Nephron (organoid): ENCODE measurements around the gene PDSS2.

ENCODE experiments used
- H3K27ac Mint-ChIP-seq, 3 experiments: 2 replicates each; pipeline ENCODE4 v1.8.0; 2020; ENCODE audit warnings: mixed read lengths in 3 of 3, mild to moderate bottlenecking in 2 of 3, moderate library complexity in 1 of 3
- H3K27me3 Mint-ChIP-seq: 2 replicates; pipeline ENCODE4 v1.8.0; 2021; ENCODE audit warnings: low read depth, mild to moderate bottlenecking, moderate library complexity, mixed read lengths
- H3K36me3 Mint-ChIP-seq: 2 replicates; pipeline ENCODE4 v1.8.0; 2020; ENCODE audit warnings: low read depth, mixed read lengths
- H3K4me1 Mint-ChIP-seq: 2 replicates; pipeline ENCODE4 v1.8.0; 2020; ENCODE audit warnings: mixed read lengths
- H3K4me3 Mint-ChIP-seq, 3 experiments: 2 replicates each; pipeline ENCODE4 v1.8.0; 2020; ENCODE audit warnings: mild to moderate bottlenecking in 3 of 3, mixed read lengths in 3 of 3, moderate library complexity in 2 of 3
- H3K9me3 Mint-ChIP-seq: 2 replicates; pipeline ENCODE4 v1.8.0; 2020; ENCODE audit warnings: mixed read lengths
- TF ChIP-seq, protein P1 (sequence below), 3 experiments: fragments of 200-600 bp; sonication (generic); IDR thresholded peaks; one replicate each; pipeline ENCODE4 v1.5.0; 2021; ENCODE audit warnings: antibody characterized with exemption in 3 of 3; ENCODE audit not compliant: unreplicated experiment in 3 of 3

The PDSS2 gene

DNA sequence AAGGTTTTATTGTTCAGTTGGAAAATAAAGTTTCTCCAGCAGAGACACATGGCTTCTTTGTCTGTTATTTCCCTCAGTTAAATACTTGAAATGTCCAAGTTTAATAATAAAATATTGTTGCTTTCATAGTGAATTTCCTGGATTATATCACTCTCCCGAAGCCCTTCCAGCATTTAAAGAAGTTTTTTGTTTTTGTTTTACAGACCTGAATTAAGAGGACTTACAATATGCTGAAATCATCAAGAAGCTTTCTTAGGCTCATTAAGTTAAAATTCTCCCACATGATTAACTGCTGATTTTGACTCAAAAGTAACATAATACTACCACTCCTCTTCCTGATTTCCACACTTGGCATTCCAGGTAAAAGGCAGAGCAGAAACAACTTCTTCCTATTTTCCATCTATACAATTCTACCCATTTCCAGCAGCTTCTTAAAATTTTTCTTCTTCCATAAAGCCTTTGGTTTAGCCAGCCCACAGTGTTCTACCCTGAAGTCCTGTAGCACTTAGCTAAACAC lies 35.8 kb downstream of the PDSS2 start:
- Mint-ChIP-seq H3K9me3 (peaks cover 17% of the 10 kb centered on the region), H3K27ac (peak overlapping the region; percentile 23 to 89 (median 56)), H3K4me1 (peaks cover 6% of the 10 kb centered on the region), H3K4me3 (peak overlapping the region in 1 of 3 experiments; percentile 7), H3K27me3 (no peaks in the 10 kb centered on the region), H3K36me3 (peaks cover 22% of the 10 kb centered on the region)
- TF ChIP-seq, protein P1, sequence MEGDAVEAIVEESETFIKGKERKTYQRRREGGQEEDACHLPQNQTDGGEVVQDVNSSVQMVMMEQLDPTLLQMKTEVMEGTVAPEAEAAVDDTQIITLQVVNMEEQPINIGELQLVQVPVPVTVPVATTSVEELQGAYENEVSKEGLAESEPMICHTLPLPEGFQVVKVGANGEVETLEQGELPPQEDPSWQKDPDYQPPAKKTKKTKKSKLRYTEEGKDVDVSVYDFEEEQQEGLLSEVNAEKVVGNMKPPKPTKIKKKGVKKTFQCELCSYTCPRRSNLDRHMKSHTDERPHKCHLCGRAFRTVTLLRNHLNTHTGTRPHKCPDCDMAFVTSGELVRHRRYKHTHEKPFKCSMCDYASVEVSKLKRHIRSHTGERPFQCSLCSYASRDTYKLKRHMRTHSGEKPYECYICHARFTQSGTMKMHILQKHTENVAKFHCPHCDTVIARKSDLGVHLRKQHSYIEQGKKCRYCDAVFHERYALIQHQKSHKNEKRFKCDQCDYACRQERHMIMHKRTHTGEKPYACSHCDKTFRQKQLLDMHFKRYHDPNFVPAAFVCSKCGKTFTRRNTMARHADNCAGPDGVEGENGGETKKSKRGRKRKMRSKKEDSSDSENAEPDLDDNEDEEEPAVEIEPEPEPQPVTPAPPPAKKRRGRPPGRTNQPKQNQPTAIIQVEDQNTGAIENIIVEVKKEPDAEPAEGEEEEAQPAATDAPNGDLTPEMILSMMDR (IDR thresholded peaks at IDR 0.05; ENCODE audit: unreplicated experiment in 3 of 3), result no peak

DNA sequence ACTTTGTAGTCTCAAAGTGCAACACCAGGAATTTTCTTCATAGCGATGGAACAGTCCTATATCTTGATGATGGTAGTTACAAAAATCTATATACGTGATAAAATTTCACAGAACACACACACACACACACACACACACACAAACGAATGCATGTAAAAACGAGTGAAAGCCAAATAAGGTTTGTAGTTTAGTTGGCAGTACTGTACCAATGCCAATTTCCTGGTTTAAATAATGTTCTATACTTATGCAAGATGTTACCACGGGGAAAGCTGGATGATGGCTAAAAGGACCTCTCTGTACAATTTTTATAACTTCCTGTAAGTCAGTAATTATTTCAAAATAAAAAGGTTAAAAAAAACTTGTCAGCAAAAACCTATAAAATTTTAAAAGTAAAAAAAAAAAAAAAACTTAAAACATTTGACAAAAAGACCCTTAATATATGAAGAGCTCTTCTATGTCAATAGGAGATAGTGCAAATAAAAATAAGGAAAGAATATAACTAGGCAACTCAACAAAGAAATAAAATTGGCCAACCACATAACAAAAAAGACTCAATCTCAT lies 37.6 kb downstream of the PDSS2 start:
- Mint-ChIP-seq H3K4me3 (no peak overlapping the region), H3K36me3 (peaks cover 14% of the 10 kb centered on the region), H3K4me1 (peaks cover 6% of the 10 kb centered on the region), H3K9me3 (peaks cover 11% of the 10 kb centered on the region), H3K27me3 (no peaks in the 10 kb centered on the region), H3K27ac (peak overlapping the region in 1 of 3 experiments; percentile 37)
- TF ChIP-seq, protein P1 (IDR thresholded peaks at IDR 0.05; ENCODE audit: unreplicated experiment in 3 of 3), result no peak

DNA sequence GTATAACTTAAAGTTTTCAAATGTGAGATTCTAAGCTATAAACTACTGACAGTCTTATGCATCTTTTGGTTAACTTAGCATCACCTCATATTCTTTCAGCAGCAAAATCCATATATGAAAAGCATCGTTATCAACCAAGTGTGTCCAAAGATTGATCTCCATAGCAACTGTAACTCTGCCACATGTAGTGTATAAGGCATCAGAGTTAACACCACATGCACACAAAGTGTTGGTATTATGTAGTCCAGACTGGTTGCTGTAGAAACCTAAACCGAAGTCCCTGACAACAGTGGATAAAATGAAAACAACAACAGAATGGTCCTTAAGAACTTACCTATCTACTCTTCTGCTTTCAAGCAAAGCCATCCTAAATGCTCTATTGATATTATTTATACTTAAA lies 39.6 kb downstream of the PDSS2 start:
- H3K4me3 Mint-ChIP-seq, result no peak overlapping the region
- peaks cover 6% of the 10 kb centered on the region for H3K4me1 Mint-ChIP-seq
- peaks cover under 1% of the 10 kb centered on the region for H3K9me3 Mint-ChIP-seq
- H3K27me3 Mint-ChIP-seq, result no peaks in the 10 kb centered on the region
- TF ChIP-seq, protein P1 (IDR thresholded peaks at IDR 0.05; ENCODE audit: unreplicated experiment in 3 of 3), result no peak
- H3K27ac Mint-ChIP-seq, result no peak overlapping the region
- H3K36me3 Mint-ChIP-seq, result peaks cover 2% of the 10 kb centered on the region

DNA sequence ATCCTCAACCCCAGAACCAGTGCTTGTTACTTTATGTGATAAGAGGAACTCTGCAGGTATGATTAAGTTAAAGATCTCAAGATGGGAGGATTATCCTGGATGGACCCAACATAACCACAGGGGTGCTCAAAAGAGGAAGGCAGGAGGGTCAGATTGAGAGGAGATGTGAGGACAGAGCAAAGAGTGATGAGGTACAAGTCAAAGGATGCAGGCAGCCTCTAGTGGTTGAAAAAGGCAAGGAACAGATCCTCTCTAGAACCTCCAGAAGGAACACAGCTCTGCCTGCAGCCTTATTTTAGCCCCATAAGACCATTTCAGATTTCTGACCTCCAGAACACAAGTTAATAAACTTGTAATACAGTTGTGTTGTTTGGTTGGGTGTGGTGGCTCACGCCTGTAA lies 41.2 kb downstream of the PDSS2 start:
- H3K4me1 Mint-ChIP-seq, result peaks cover 10% of the 10 kb centered on the region

DNA sequence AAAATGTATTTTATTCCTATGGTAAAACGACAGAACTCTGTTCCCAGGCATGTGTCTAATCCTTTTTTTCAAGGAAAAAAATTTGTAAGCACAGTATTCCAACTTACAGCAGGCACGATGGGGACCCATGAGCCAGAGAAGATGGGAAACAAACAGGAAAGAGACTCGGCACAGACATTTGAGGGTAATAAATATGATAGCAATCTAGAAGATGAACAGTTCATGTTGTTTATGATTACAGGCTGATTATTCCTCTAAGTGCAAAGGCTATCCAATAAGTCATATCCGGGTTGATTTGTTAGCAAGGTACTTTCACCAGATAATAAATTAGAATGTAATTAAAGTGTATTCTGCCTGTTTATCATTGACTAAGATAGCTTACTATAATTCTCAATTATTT lies 43.2 kb downstream of the PDSS2 start:
- H3K4me1 Mint-ChIP-seq, result peaks cover 10% of the 10 kb centered on the region
- no peak overlapping the region for H3K4me3 Mint-ChIP-seq
- no peaks in the 10 kb centered on the region for H3K36me3 Mint-ChIP-seq
- H3K27ac Mint-ChIP-seq, result no peak overlapping the region
- H3K9me3 Mint-ChIP-seq, result no peaks in the 10 kb centered on the region
- TF ChIP-seq, protein P1 (IDR thresholded peaks at IDR 0.05; ENCODE audit: unreplicated experiment in 3 of 3), result no peak
- no peaks in the 10 kb centered on the region for H3K27me3 Mint-ChIP-seq

More for the DNA sequence above, 41.2 kb downstream of the PDSS2 start:
- Mint-ChIP-seq H3K36me3 (no peaks in the 10 kb centered on the region), H3K9me3 (no peaks in the 10 kb centered on the region), H3K4me3 (no peak overlapping the region), H3K27me3 (no peaks in the 10 kb centered on the region), H3K27ac (no peak overlapping the region)
- TF ChIP-seq, protein P1 (IDR thresholded peaks at IDR 0.05; ENCODE audit: unreplicated experiment in 3 of 3), result no peak
